SK-N-SH treated with all-trans-retinoic acid at 6 μM for 48 hours (cell line): ENCODE data around the gene ABCA13.

Experiments used
- ATAC-seq: fragments of 200-7000 bp; cut with Tn5 transposase; 3 replicates; pipeline ENCODE4 v1.9.1; 2020; ENCODE audit warnings: mild to moderate bottlenecking, moderate library complexity
- ARNTL ChIP-seq: fragments of 450-650 bp; formaldehyde crosslinking; IDR thresholded peaks from 2 replicates; pipeline ENCODE4 v1.5.0; 2020; ENCODE audit warnings: low read depth, mild to moderate bottlenecking, moderate library complexity, borderline replicate concordance
- BACH2 ChIP-seq: fragments of 250-450 bp; sonication (Bioruptor Pico); IDR thresholded peaks from 2 replicates; pipeline ENCODE4 v1.9.0; 2021; ENCODE audit warnings: mild to moderate bottlenecking, borderline replicate concordance
- CREB5 ChIP-seq: fragments of 250-450 bp; sonication (Bioruptor Pico); IDR thresholded peaks from 2 replicates; pipeline ENCODE4 v1.5.1; 2020; ENCODE audit warnings: low read depth, mild to moderate bottlenecking, moderate library complexity
- CSDC2 ChIP-seq: fragments of 250-450 bp; sonication (Bioruptor Pico); IDR thresholded peaks from 2 replicates; pipeline ENCODE4 v1.5.0; 2020; ENCODE audit warnings: mild to moderate bottlenecking, moderate library complexity
- CSRNP3 ChIP-seq: fragments of 250-450 bp; sonication (Bioruptor Pico); IDR thresholded peaks from 2 replicates; pipeline ENCODE4 v1.5.1; 2021; ENCODE audit warnings: mild to moderate bottlenecking, moderate library complexity
- ESRRG ChIP-seq: fragments of 250-450 bp; sonication (Bioruptor Pico); IDR thresholded peaks from 2 replicates; pipeline ENCODE4 v1.6.1; 2021; ENCODE audit warnings: mild to moderate bottlenecking
- GLIS3 ChIP-seq: fragments of 250-450 bp; sonication (Bioruptor Pico); IDR thresholded peaks from 2 replicates; pipeline ENCODE4 v1.5.0; 2020; ENCODE audit warnings: mild to moderate bottlenecking, moderate library complexity
- ISL1 ChIP-seq: fragments of 250-450 bp; sonication (Bioruptor Pico); IDR thresholded peaks from 2 replicates; pipeline ENCODE4 v2.1.2; 2022; ENCODE audit warnings: mild to moderate bottlenecking, moderate library complexity
- OSR1 ChIP-seq: fragments of 250-450 bp; sonication (Bioruptor Pico); IDR thresholded peaks from 2 replicates; pipeline ENCODE4 v1.8.0; 2022; ENCODE audit warnings: moderate library complexity, mild to moderate bottlenecking, inconsistent platforms
- PATZ1 ChIP-seq: fragments of 250-450 bp; sonication (Bioruptor Pico); IDR thresholded peaks from 2 replicates; pipeline ENCODE4 v1.8.0; 2020; ENCODE audit warnings: mild to moderate bottlenecking, moderate library complexity, borderline replicate concordance
- POU6F1 ChIP-seq: fragments of 250-450 bp; sonication (Bioruptor Pico); IDR thresholded peaks from 2 replicates; pipeline ENCODE4 v1.8.0; 2021; ENCODE audit warnings: low read depth, mild to moderate bottlenecking, moderate library complexity, borderline replicate concordance
- PPARA ChIP-seq: fragments of 250-450 bp; sonication (Bioruptor Pico); IDR thresholded peaks from 2 replicates; pipeline ENCODE4 v1.5.0; 2020; ENCODE audit warnings: mild to moderate bottlenecking, borderline replicate concordance
- RARB ChIP-seq: fragments of 250-450 bp; sonication (Bioruptor Pico); IDR thresholded peaks from 2 replicates; pipeline ENCODE4 v1.8.0; 2021; ENCODE audit warnings: mild to moderate bottlenecking, moderate library complexity
- SNAI2 ChIP-seq: fragments of 250-450 bp; sonication (Bioruptor Pico); IDR thresholded peaks from 2 replicates; pipeline ENCODE4 v1.5.0; 2020; ENCODE audit warnings: mild to moderate bottlenecking, moderate library complexity
- TCF4 ChIP-seq: fragments of 250-450 bp; sonication (Bioruptor Pico); IDR thresholded peaks from 2 replicates; pipeline ENCODE4 v1.8.0; 2021; ENCODE audit warnings: mild to moderate bottlenecking, moderate library complexity, borderline replicate concordance
- TOX ChIP-seq: fragments of 250-450 bp; sonication (Bioruptor Pico); IDR thresholded peaks from 2 replicates; pipeline ENCODE4 v1.8.0; 2021; ENCODE audit warnings: mild to moderate bottlenecking, moderate library complexity, borderline replicate concordance
- TSHZ2 ChIP-seq: fragments of 250-450 bp; sonication (Bioruptor Pico); IDR thresholded peaks from 2 replicates; pipeline ENCODE4 v1.5.0; 2020; ENCODE audit warnings: mild to moderate bottlenecking, moderate library complexity
- ZC3H10 ChIP-seq: fragments of 250-450 bp; sonication (Bioruptor Pico); IDR thresholded peaks from 2 replicates; pipeline ENCODE4 v1.5.1; 2021; ENCODE audit warnings: mild to moderate bottlenecking, moderate library complexity
- ZFP3 ChIP-seq: fragments of 250-450 bp; sonication (Bioruptor Pico); IDR thresholded peaks from 2 replicates; pipeline ENCODE4 v1.5.0; 2020; ENCODE audit warnings: mild to moderate bottlenecking, moderate library complexity
- ZNF565 ChIP-seq: fragments of 450-650 bp; formaldehyde crosslinking; conservative IDR thresholded peaks from 2 replicates; pipeline ENCODE4 v1.5.0; 2020; ENCODE audit warnings: low read depth, mild to moderate bottlenecking, moderate library complexity
- ZNF70 ChIP-seq: fragments of 450-650 bp; formaldehyde crosslinking; IDR thresholded peaks from 2 replicates; pipeline ENCODE4 v1.5.0; 2020; ENCODE audit warnings: mild to moderate bottlenecking, moderate library complexity
- ZNF8 ChIP-seq: fragments of 450-650 bp; formaldehyde crosslinking; IDR thresholded peaks from 2 replicates; pipeline ENCODE4 v1.5.0; 2020; ENCODE audit warnings: mild to moderate bottlenecking, moderate library complexity

Gene ABCA13

GRCh38 chr7:48251766-48252165 lies 80.5 kb downstream of the ABCA13 start:
- TF ChIP-seq RARB (no peak), BACH2 (CRISPR knock-in tag) (no peak), TOX (CRISPR knock-in tag) (no peak), TSHZ2 (CRISPR knock-in tag) (no peak), ZNF70 (CRISPR knock-in tag) (no peak), TCF4 (CRISPR knock-in tag) (no peak), ZC3H10 (CRISPR knock-in tag) (no peak), ARNTL (CRISPR knock-in tag) (no peak), GLIS3 (no peak), ZNF565 (CRISPR knock-in tag) (no peak), PPARA (no peak), ISL1 (CRISPR knock-in tag) (no peak), CREB5 (CRISPR knock-in tag) (no peak), ESRRG (CRISPR knock-in tag) (no peak), ZFP3 (CRISPR knock-in tag) (no peak), SNAI2 (CRISPR knock-in tag) (no peak)
- TF ChIP-seq, all 23 proteins: peak for 0
- no peak for ATAC-seq

GRCh38 chr7:48252995-48253394 lies 81.7 kb downstream of the ABCA13 start:
- ATAC-seq = peak; percentile 48; the same call in 1 of the 3 replicates
- TF ChIP-seq ARNTL (CRISPR knock-in tag) = no peak
- no peak for TF ChIP-seq ZNF8
- TF ChIP-seq ZC3H10 (CRISPR knock-in tag) = no peak

- ATAC-seq = no peak
- TF ChIP-seq CSRNP3 (CRISPR knock-in tag) (no peak), RARB (no peak), POU6F1 (CRISPR knock-in tag) (no peak)
Observed at GRCh38 chr7:48255046-48255445, 83.8 kb downstream of the ABCA13 start.

GRCh38 chr7:48259463-48260280 lies 88.4 kb downstream of the ABCA13 start:
- TF ChIP-seq PPARA = no peak
- TF ChIP-seq, all 23 proteins: peak for 0
- no peak for ATAC-seq

GRCh38 chr7:48261696-48262095 lies 90.4 kb downstream of the ABCA13 start:
- no peak for ATAC-seq
- no peak for TF ChIP-seq OSR1 (CRISPR knock-in tag)
- TF ChIP-seq PPARA = no peak
- TF ChIP-seq ESRRG (CRISPR knock-in tag) = no peak
- TF ChIP-seq POU6F1 (CRISPR knock-in tag) = no peak
- no peak for TF ChIP-seq ZFP3 (CRISPR knock-in tag)
- no peak for TF ChIP-seq CREB5 (CRISPR knock-in tag)
- no peak for TF ChIP-seq CSDC2 (CRISPR knock-in tag)
- TF ChIP-seq ARNTL (CRISPR knock-in tag) = no peak
- TF ChIP-seq ZNF8 = no peak
- no peak for TF ChIP-seq TOX (CRISPR knock-in tag)
- TF ChIP-seq PATZ1 (CRISPR knock-in tag) = no peak
